Colonic mucosa (tissue), 4 donors: ENCODE results near the gene LRRN2. TPM values are rescaled to one million over a fixed set of nuclear protein-coding genes. Genes with fewer than 3 reads are reported as not detected.

ENCODE experiments used
- DNase-seq: peaks from one replicate; pipeline ENCODE4 v3.0.0-alpha.2; 2020
- H3K27ac ChIP-seq: fragments of 200-600 bp; one replicate; pipeline ENCODE4 v1.8.0; 2021
- H3K27me3 ChIP-seq: fragments of 200-600 bp; one replicate; pipeline ENCODE4 v1.8.0; 2021
- H3K36me3 ChIP-seq: fragments of 200-600 bp; one replicate; pipeline ENCODE4 v1.8.0; 2021
- H3K4me1 ChIP-seq: fragments of 200-600 bp; one replicate; pipeline ENCODE4 v1.8.0; 2021; ENCODE audit warnings: mild to moderate bottlenecking
- H3K4me3 ChIP-seq: fragments of 200-600 bp; one replicate; pipeline ENCODE4 v1.8.0; 2021
- H3K9ac ChIP-seq, 2 donors: one replicate each; pipeline ENCODE4 v1.7.0; 2013; ENCODE audit warnings: control low read depth in 2 of 2, low read depth in 2 of 2, low read length in 2 of 2
- H3K9me3 ChIP-seq: fragments of 200-600 bp; one replicate; pipeline ENCODE4 v1.8.0; 2021
- CTCF ChIP-seq: fragments of 200-600 bp; IDR thresholded peaks from one replicate; pipeline ENCODE4 v1.8.0; 2022; ENCODE audit warnings: antibody characterized with exemption, mild to moderate bottlenecking
- intact Hi-C: fragments of 100-400 bp; cut with DNase I; formaldehyde crosslinking; loops from one replicate; pipeline ENCODE4 v1.14.1; 2022
- total RNA-seq, 2 donors: library from RNA; stranded (reverse); fragmentation: NEBNext Ultra II Directional in 1 of 2; extraction: Animal tissue kit (Norgen Biotek cat#: 25700) in 1 of 2; gene quantifications; one replicate each; pipeline ENCODE4 v1.2.1, GENCODE V29; 2021
- donor health status: healthy.
- donor health status: DM: no; HTN: no; CAD: no.
- donor health status: DM: no; HTN: no; CAD: no.

The LRRN2 gene
- total RNA-seq, 2 donors from 2014 or later = 13.1 to 13.9 TPM

DNA sequence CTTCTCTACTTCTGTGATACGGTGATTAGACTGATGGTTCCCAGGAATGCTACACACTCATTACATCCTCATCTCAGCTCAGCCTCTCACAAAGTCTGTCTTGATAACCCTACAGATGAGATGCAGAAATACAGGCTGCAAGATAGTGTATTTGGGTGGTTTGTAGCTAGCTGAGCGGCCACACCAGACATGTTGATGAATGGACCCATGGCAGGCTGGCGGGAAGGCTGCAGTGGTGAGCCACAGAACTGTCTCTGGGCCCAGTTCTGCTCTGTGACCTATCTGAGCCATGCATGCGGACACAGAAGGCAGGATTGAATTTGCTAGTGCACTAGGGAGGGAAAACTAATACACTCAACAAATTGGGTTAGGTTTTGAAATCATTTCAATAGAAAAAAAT lies 71.9 kb downstream of the LRRN2 start:
- no peak overlapping the region for H3K9ac ChIP-seq
- no peaks in the 10 kb centered on the region for H3K36me3 ChIP-seq
- no peak for DNase-seq
- no peak overlapping the region for H3K27ac ChIP-seq
- no peak for TF ChIP-seq CTCF
- intact Hi-C loops = no loop called here
- H3K27me3 ChIP-seq = no peaks in the 10 kb centered on the region
- no peak overlapping the region for H3K4me3 ChIP-seq
- no peaks in the 10 kb centered on the region for H3K9me3 ChIP-seq
- no peaks in the 10 kb centered on the region for H3K4me1 ChIP-seq

DNA sequence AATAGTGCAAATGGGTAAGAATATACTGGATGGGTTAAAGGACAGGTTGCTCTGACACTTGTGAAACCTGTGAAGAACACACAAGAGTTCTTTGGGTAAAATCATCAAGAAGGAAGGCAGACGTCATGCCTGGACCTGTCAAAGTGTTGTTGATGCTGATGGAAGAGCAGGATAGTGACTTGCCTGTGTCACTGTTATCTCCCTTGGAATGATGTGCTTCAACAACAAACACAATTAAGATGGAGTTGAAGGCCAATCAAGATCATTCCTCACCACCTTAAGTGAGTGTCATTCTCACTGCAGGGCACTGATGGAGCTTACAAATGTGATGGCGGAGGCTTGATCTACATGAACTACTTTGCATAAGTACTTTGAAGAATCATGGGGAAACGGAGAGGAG lies 73.2 kb downstream of the LRRN2 start:
- H3K36me3 ChIP-seq = no peaks in the 10 kb centered on the region
- no peak for DNase-seq
- H3K9ac ChIP-seq = no peak overlapping the region
- no peak for TF ChIP-seq CTCF
- H3K27ac ChIP-seq = no peak overlapping the region
- intact Hi-C loops = no loop called here
- H3K4me3 ChIP-seq = no peak overlapping the region
- no peaks in the 10 kb centered on the region for H3K4me1 ChIP-seq
- no peaks in the 10 kb centered on the region for H3K9me3 ChIP-seq
- H3K27me3 ChIP-seq = no peaks in the 10 kb centered on the region

GRCh38 chr1:204611036-204611435 lies 74.5 kb downstream of the LRRN2 start:
- H3K27ac ChIP-seq = no peak overlapping the region
- H3K4me1 ChIP-seq = no peaks in the 10 kb centered on the region
- no peak overlapping the region for H3K4me3 ChIP-seq
- no peak for TF ChIP-seq CTCF
- intact Hi-C loops = no loop called here
- no peak overlapping the region for H3K9ac ChIP-seq
- no peak for DNase-seq
- no peaks in the 10 kb centered on the region for H3K36me3 ChIP-seq
- H3K9me3 ChIP-seq = no peaks in the 10 kb centered on the region
- H3K27me3 ChIP-seq = no peaks in the 10 kb centered on the region

GRCh38 chr1:204607910-204608309 lies 77.6 kb downstream of the LRRN2 start:
- Histone ChIP-seq H3K36me3 (no peaks in the 10 kb centered on the region), H3K4me1 (no peaks in the 10 kb centered on the region), H3K4me3 (no peak overlapping the region), H3K9ac (no peak overlapping the region), H3K9me3 (no peaks in the 10 kb centered on the region), H3K27ac (no peak overlapping the region), H3K27me3 (no peaks in the 10 kb centered on the region)
- DNase-seq = no peak
- intact Hi-C loops = no loop called here
- TF ChIP-seq CTCF = no peak

- Histone ChIP-seq H3K9me3 (no peaks in the 10 kb centered on the region), H3K27ac (no peak overlapping the region), H3K4me1 (no peaks in the 10 kb centered on the region), H3K27me3 (no peaks in the 10 kb centered on the region), H3K4me3 (no peak overlapping the region), H3K36me3 (no peaks in the 10 kb centered on the region), H3K9ac (no peak overlapping the region)
- no peak for DNase-seq
- intact Hi-C loops = no loop called here
- no peak for TF ChIP-seq CTCF
These were observed 79.7 kb downstream of the LRRN2 start for GRCh38 chr1:204605791-204606190.
